Stimulated activated CD4-positive, alpha-beta T cell treated with anti-CD3 and anti-CD28 coated beads, Interleukin-2, amount 100 ng/mL, for 4 hours (primary cell): ENCODE measurements around the gene PPL.
"Not testable (repeated sequence)": the region's sequence is repeated elsewhere in the genome, so short reads cannot be mapped to it uniquely, and the experiment has no call there.

Source experiments
- DNase-seq: peaks from one replicate; pipeline ENCODE4 v3.0.0-alpha.2; 2020; ENCODE audit warnings: low read depth

PPL gene

DNA sequence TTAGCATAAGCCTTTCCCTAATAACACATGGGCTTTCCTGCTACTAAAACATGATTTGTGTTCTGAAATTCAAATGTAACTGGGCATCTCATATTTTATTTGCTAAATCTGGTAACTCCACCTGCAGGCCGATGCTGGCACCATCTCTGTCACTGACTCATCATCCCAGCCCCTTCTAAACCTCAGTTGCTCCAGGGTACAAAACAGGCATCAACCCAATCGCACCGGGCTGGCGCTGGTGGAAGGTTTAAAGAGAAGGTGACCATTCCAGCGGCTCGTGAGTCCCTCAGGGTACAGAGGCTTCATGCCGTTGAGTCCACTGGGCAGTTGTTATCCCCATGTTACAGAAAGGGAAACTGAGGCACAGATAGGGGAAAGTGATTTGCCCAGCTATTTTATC is 27.1 kb downstream of the PPL start:
- DNase-seq, result no peak

DNA sequence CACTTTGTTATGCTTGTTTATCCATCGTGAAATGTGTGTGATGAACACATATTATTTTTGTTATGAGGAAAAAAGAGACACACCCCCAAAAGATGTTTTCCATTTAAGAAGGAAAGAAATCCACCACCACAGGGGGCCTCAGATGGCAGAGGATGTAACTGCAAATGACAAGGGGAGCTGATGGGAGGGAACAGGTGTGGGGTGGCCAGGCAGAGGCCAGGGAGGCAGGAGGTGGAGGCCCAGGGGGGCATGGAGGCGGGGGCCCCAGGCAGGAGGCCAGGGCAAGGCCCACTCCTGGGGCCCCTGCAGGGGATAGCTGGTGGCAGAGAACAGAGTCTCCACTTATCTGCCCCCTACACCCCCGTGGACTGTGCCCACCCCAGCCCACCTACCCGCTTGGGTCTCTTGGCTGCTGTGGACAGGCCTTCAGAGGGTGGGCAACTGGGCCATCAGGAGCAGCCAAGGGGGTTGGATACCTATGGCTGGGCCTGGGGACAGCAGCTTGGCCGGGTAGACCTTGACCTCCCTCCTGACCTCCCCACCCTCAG is 28.0 kb downstream of the PPL start:
- no peak for DNase-seq

DNA sequence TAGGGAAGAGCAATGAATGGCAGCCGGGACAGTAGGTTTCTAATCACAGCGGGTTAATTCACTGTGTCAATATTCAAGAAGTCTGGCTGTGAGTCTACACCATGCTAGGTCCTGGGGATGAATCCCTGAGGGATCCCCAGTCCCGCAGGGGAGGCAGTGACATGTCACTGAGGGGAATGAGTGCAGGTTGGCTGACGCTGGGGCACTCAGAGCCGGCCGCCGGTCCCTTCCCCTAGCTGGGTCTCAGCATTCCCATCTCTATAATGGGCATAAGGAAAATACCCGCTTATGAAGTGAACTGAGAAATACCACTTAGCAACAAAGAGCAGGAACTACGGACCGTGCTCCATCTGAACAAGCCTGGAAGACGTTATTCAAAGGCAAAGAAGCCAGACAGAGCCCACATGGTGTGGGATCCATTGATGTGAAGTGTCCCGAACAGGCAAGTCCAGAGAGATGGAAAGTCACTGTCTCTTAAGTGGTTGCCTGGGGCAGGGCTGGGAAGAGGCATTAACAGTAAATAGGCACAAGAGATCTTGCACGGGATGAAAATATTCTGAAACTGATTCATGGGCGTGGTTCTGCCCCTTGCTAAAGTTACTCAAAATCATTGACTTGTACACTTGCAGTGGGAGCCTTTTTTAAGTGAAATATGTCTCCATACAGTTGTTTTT is 31.9 kb downstream of the PPL start:
- DNase-seq, result no peak

DNA sequence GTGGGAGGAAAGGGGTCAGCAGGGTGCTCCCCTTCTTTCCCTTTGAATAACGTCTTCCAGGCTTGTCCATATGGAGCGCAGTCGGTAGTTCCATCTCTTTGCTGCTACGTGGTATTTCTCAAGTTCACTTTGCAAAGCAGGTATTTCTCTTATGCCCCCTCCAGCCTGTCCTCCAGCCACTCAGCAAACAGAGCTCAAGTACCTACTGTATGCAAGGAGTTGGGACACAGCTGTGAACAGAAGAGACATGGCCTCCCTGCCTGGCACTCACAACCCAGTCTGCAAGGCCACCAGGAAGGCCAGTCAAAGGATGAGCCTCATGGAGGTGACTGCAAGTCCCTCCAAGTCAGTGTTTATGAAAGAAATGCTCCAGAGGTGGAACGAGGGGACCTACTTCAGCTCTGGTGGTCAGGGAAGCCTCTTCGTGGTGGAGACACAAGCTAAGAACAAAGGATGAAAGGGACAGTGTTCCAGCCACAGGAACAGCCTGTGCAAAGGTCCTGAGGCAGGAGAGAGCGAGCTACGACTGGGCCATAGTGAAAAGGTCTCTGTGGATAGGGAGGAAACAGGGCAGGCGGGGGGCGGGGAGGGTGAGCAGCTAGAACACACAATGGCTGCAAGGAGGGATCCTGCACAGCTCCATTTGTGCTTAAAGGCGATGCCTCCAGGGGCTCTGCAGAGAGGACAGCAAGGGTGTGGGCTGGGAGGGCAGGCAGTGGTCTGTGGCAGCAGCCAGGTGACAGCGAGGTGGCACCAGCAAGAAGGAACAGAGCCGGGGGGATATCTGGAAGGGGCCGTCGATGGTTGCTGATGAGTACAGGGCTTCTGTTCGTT is 32.6 kb downstream of the PPL start:
- DNase-seq, result no peak

DNA sequence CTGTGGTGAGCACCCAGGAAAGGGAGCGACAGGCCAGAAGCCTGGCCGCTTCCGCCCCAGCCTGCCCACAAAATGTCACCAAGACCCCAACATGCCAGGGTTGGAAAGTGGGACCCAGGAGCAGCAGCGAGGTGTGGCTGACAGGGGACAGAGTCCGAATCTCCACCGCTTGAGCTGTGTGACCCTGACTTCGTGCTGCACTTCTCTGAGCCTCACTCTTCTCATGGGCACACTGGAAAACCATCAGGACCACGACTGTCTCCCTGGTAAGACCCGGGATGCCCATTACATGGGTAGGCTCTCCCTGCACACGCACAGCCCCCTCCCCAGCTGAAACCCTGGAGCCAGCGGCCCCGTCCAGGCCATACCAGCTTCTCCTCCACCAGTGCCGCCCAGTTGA is 34.9 kb downstream of the PPL start:
- DNase-seq, result no peak

DNA sequence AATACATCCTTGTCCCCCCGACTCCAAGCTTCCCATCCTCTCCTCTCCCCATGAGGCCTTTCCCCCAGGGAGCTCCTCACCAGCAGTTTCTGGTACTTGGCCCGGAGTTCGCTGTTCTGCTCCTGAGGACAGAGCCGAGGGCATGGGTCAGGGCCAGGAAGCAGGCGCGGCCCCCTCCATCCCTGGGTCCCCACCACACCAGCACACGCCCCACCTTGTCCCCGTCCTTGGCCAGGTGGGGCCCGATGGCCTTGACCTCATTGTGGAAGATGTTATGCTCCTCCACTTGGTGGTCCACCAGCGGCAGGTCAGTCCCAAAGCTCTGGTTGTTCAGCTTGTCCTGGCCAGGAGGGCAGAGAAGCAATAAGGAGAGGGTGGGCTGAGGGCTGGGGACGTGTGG is 36.2 kb downstream of the PPL start:
- no peak for DNase-seq

DNA sequence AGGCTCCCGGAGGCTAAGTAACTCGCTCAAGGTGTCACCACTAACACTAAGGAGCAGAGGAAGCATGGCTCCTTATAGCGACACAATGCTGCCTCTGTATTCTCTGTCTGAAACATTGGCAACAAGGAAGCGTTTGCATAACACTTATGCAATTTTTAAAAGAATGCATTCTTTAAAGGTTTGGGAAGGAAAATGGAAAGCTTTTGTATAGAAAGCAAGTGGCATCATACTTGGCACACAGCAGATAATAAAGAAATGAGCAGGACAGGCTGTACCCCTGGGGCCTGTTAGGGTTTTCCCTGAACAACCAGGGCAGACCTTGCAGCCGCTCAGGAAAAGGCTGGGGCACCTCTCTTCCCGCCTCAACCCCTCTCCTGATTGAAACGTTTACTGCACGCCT is 36.9 kb downstream of the PPL start:
- no peak for DNase-seq

DNA sequence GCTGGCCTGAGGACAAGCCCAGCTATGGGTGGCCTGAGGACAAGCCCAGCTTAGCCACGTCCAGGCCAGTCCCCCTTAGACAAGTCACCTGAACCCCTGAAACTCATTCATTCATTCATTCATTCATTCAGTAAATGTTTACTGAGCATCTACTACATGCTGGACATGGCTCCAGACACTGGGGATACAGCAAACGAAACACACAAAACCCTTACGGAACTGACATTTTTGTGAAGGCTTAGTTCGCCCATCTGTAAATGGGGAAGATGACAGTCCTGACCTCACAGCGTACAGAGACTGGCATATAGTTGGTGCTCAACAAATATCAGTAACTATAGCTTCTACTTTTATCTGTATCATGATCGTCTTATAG is 37.5 kb downstream of the PPL start:
- no peak for DNase-seq

DNA sequence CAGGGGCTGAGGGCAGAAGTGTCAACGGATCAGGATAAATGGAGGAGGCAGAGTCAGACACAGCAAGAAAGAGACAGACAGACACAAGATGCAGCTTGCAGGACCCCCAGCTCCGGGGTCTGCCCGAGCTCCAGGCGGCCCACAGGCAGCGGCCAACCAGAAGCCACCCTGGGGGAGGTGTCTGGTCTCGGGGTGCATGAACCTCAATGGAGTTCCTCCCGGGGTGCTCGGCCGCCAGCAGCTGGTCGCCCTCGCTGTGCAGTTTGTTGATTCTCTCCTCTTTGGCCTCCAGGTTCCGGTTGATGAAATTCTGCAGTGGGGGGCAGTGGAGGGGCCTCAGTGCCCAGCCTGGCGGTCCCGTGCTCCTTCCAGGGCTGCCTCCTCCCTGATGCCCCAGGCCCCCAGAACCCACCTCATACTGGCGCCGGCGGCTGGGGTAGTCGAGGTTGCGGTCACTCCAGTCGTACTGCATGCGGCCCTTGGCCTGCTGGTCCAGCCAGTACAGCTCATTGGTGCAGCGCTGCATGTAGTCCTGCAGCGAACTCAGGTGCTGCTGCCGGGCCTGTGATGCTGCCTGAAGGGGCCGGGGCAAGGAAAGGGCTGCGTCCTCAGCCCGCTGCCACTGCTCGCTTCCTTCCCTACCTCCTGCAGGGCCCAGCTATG is 38.0 kb downstream of the PPL start:
- DNase-seq, result no peak

DNA sequence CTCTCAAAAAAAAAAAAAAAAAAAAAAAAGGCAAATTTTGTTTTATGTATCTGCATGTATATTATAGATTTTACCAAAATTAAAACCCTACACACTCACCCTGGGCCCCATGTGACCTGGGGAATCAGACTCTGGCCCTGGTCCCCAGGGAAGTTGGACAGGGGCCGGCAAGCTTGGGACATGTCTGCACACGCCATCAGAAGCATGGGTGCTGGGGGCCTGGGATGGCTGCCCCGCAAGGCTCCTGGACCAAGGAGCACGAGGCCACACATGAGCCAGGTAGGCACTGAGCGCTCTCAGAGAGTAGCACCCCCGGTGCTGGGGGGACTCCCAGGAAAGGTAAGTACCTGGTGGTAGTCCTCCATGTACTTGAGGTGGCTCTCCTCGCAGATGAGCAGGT is 39.6 kb downstream of the PPL start:
- DNase-seq, result no peak

DNA sequence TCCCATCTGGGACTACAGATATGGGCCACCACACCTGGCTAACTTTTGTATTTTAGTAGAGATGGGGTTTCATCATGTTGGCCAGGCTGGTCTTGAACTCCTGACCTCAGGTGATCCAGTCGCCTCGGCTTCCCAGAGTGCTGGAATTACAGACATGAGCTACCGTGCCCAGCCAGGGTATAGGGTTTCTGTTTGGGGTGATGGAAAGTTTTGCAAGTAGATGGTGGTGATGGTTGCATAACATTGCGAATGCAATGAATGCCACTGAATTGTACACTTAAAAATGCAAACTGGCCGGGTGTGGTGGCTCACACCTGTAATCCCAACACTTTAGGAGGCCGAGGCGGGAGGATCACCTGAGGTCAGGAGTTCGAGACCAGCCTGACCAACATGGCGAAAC is 40.2 kb downstream of the PPL start:
- not testable (repeated sequence) for DNase-seq

DNA sequence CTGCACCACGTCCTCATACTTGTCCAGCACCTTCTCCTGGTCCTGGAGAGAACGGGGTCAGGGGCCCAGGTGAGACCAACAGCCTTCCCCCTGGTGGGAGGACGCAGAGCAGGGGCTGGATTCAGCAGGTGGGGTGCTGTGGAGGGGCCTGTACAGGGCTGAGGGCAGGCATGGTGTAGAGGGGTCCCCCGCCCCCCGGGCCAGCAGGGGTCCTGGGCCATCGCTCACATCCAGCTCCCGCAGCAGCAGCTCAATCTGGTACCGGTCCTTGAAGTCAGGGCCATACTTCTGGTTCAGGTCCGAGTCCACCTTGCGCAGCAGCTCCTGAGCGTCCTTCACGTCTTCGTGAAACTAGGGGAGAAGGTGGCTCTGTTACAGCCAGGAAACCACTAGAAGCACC is 41.6 kb downstream of the PPL start:
- no peak for DNase-seq

DNA sequence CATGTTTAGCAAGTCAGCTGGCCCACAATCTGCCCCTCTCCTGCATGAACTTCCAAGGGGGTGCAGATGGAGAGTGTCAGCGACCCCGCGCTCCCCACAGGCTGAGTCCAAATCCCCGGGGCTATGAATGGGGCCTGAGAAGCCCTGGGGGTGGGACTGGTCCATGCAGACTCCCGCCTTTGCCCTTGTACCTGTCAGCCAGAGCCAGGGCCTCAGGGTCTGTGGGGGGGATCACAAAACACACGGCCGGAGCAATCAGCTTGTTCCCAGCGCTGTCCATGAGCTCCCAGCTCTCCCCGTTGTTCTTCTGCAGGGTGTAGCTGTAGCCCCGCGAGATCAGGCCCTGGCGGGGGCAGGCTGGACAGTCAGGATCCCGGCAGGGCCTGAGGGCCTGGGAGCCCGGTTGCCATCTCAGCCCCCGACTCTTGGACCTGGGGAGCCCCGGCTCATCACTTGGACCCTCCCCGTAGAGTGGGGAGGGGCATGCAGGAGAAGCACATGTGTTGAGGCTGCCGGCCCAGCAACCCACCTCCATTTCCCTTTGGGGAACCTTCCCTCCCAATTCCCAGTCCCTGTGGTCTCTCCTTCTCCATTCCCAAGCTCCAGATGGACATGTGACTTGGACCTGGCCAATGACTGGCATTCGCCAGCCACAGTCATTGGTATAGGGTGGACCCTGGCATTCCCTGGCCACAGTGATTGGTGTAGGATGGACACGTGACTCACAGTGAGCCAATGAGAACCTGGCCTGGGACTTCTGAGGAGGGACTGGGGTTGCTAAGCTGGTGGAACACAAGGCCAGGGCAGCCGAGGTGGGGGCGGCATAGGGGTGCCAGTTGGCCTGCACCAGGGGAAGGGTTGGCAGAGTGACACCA is 42.4 kb downstream of the PPL start:
- DNase-seq, result no peak

DNA sequence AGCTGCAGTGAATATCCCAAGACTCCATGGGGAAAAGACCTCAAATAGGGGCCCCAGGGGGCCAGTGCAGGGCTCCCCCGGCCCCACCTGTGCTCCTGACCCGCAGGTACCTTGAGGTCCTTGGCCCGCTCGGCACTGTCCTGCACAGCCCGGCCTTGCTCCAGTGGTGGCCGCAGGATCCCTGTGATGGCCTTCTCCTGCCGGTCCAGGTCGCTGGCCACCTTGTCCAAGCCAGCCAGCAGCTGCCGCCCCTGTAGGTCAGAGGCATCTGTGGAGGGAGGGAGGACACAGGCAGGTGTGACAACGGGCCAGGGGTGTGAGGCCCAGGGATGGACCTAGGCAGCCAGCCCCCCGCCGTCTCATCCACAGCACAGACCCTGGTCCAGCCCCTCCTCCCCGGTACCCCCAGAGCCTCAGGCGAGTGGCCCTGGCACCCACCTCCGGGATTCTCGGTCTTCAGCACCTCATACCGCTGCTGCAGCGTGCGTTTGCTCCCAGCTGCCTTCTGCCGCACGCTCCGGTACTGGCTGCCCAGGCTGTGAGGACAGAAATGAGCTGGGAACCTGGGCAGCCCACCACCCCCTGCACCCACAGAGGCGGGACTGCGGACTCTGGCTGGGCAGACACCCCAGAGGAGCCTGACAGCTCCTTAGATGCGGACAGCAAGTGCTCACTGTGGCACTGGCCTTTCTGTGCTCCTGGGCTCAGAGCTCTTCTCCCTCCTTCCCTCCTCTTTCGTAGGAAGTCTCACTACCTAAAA is 43.7 kb downstream of the PPL start:
- DNase-seq, result no peak

DNA sequence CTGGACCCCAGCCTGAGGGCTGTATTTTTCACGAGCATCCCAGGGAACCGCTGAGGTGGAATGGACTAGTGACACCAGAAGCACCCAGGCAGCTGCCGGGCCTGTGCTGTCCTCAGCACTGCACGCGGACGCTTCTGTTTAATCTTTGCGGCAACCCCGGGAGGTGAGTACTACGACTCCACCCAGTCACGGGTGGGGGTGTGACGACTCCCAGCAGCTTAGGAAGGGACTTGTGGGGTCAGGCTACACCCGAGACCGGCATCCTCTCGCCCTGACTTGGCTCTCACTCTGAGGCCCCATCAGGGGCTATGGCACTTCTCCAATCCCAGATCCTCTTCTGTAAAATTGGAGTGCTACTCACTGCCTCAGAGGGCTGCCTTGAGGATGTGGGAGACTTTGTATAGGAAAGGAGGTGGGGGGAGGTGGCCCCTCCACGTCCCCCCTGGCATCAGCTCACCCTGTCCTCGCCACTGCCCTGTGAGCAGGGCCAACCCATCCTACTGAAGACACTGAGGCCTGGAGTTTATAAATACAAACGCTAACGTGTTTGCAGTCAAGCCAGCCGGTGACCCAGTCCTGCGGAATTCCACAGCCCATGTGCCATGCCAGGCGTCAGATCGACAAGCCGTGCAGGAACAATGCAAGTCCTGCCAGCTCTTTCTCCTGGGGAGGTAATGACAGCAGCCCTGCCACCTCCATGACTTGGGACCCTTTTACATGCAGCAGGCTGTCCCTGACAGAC is 44.4 kb downstream of the PPL start:
- DNase-seq, result no peak

DNA sequence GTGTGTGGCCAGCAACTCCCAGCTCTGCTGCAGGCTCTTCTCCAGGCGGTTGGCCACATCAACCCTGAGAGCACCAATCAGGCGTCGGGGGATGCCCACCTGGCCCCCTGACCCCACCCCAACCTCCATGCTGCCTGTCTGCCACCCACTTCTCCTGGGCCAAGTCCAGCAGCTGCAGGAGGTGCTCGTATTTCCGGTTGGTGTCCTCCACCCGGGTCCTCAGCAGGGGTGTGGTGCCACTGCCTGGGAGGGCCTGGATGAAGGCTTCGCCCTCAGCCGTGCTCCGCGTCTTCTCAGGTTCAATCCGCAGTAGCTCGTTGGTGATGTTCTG is 45.1 kb downstream of the PPL start:
- no peak for DNase-seq

DNA sequence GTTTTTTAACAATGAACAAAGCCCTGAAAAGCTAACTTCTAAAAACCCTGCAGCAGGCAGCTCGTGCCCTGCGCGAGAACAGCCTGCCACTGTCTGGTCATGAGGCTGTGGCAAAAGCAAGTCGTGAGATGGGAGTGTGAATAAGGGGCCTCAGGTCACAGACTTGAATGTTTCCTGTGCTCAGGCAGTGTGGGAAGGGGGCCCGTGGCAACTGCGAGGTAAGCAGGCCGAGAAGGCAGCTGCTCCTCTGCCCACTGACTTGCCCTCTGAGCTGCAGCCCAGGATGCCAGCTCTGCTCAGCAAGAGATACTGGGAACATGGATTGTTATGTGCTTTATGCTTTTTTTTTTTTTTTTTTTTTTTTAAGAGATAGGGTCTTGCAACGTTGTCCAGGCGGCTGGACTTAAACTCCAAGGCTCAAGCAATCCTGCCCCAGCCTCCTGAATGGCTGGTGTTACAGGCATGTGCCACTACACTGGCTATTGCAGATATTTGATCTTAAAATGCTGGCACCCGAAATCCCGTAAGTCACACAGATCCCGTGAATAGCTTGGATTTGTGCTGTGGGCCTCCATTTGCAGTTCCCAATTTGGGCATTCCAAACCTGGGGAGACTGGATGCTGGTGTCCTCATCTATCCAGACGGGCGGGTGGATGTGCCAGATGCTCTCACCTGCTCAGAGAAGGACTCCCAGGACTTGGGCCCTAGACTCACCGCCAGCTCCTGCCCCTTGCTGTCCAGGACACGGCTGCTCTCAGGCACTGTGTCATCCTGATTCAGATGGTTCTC is 45.7 kb downstream of the PPL start:
- no peak for DNase-seq

DNA sequence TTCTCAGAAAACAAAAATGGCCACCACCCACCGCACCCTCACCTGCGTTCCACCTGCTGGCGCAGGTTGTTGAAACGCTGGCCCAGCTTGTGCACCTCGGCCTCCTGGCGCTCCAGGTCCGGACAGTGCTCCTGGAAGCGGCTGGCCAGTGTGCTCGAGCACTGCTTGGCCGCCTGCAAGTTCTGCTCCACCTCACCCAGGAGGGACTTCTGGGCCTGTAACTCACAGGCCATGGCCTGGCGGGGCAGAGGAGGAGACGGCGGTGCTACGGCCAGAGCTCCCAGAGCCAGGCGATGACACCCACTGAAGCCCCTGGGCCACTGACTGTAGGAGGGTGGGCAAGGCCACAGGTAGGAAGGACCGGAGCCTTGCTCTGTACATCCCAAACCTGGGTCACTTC is 46.3 kb downstream of the PPL start:
- no peak for DNase-seq

DNA sequence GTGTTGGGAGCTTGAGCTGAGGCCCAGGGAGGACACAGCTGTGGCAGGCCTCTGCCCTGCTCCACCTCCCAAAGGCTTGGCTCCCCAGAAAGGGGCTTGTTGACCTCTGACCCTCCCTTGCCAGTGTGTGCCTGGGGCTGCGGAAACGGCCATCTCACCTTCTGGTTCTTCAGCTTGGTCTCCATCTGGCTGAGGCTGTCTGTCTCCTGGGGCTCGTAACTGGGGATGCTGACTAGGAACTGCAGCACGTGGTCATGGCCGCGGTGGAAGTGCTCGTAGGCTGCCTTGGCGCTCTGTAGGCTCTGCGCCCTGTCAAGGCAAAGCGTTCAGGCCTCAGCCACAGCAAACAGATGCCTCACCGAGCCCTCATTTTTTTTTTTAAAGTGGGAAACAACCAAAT is 46.9 kb downstream of the PPL start:
- no peak for DNase-seq
